Endothelial cell of umbilical vein (primary cell): Measurements from ENCODE around the gene SP3.

Experiments
- CTCF ChIP-seq, 2 donors: IDR thresholded peaks; 1 replicate in 1 of 2; 2 replicates in 1 of 2; pipeline ENCODE4 v1.5.1; 2011; ENCODE audit warnings: low read length in 2 of 2, mild to moderate bottlenecking in 2 of 2, moderate library complexity in 2 of 2, control low read depth in 1 of 2, inconsistent platforms in 1 of 2, low read depth in 1 of 2; ENCODE audit not compliant: insufficient read depth in 1 of 2; ENCODE audit errors: extremely low read depth in 1 of 2
- FOS ChIP-seq: IDR thresholded peaks from 2 replicates; pipeline ENCODE4 v1.6.1; 2011; ENCODE audit warnings: mild to moderate bottlenecking, low read length, moderate library complexity, borderline replicate concordance; ENCODE audit not compliant: insufficient read depth
- TF ChIP-seq, protein P1 (sequence below): IDR thresholded peaks from 2 replicates; pipeline ENCODE4 v1.6.1; 2011; ENCODE audit not compliant: insufficient read depth, insufficient read length

- TF ChIP-seq, protein P1, sequence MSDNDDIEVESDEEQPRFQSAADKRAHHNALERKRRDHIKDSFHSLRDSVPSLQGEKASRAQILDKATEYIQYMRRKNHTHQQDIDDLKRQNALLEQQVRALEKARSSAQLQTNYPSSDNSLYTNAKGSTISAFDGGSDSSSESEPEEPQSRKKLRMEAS: no peak
- no peak for TF ChIP-seq FOS
- no peak for TF ChIP-seq CTCF (IDR thresholded peaks at IDR 0.05; ENCODE audit: extremely low read depth in 1 of 2, insufficient read depth in 1 of 2, low read depth in 1 of 2, low read length in 2 of 2)
Measured at GRCh38 chr2:173881886-173882285, 83.3 kb downstream of the SP3 start.
